Liver (tissue), 9 donors: ENCODE measurements around the gene KRTAP5-6. TPM values are rescaled to one million over a fixed set of nuclear protein-coding genes. Genes with fewer than 3 reads are reported as not detected.

Experiments used
- DNase-seq: peaks from one replicate; pipeline ENCODE4 v3.0.0-alpha.2; 2017; ENCODE audit warnings: low spot score
- H3K27ac ChIP-seq, 2 donors: one replicate each; pipeline ENCODE4 v1.7.0; 2013; ENCODE audit warnings: inconsistent platforms in 2 of 2, low read length in 2 of 2, control low read depth in 1 of 2, low read depth in 1 of 2, mild to moderate bottlenecking in 1 of 2
- H3K27me3 ChIP-seq, 4 donors: one replicate each; pipeline versions ENCODE4 v1.6.1 to v1.7.0; 2013; ENCODE audit warnings: low read length in 3 of 4, inconsistent platforms in 1 of 4, mild to moderate bottlenecking in 1 of 4, moderate library complexity in 1 of 4; ENCODE audit not compliant: control insufficient read depth in 4 of 4, insufficient read depth in 4 of 4
- H3K36me3 ChIP-seq, 4 donors: one replicate each; pipeline versions ENCODE4 v1.6.1 to v1.7.0; 2013; ENCODE audit warnings: low read length in 3 of 4, mild to moderate bottlenecking in 3 of 4, low read depth in 1 of 4, moderate library complexity in 1 of 4; ENCODE audit not compliant: control insufficient read depth in 4 of 4, insufficient read depth in 3 of 4
- H3K4me1 ChIP-seq, 4 donors: one replicate each; pipeline versions ENCODE4 v1.6.1 to v1.7.0; 2013; ENCODE audit warnings: low read length in 3 of 4, mild to moderate bottlenecking in 3 of 4, moderate library complexity in 1 of 4; ENCODE audit not compliant: control insufficient read depth in 4 of 4, insufficient read depth in 4 of 4
- H3K4me3 ChIP-seq, 3 donors: one replicate each; pipeline versions ENCODE4 v1.6.1 to v1.7.0; 2013; ENCODE audit warnings: low read length in 3 of 3, control low read depth in 1 of 3, low read depth in 1 of 3, mild to moderate bottlenecking in 1 of 3
- H3K9ac ChIP-seq, 2 donors: one replicate each; pipeline ENCODE4 v1.7.0; 2013; ENCODE audit warnings: low read length in 2 of 2, mild to moderate bottlenecking in 2 of 2, moderate library complexity in 2 of 2, control low read depth in 1 of 2, low read depth in 1 of 2
- H3K9me3 ChIP-seq, 4 donors: one replicate each; pipeline versions ENCODE4 v1.6.1 to v1.7.0; 2013; ENCODE audit warnings: low read length in 3 of 4; ENCODE audit not compliant: control insufficient read depth in 4 of 4
- ATF3 ChIP-seq: IDR thresholded peaks from 2 replicates; pipeline ENCODE4 v1.6.1; 2016; ENCODE audit warnings: antibody characterized with exemption
- CTCF ChIP-seq: fragments of 150-350 bp; IDR thresholded peaks from 2 replicates; pipeline ENCODE4 v1.5.1; 2017; ENCODE audit warnings: improper control_type of control experiment, low read depth, low read length; ENCODE audit not compliant: missing input control
- EGR1 ChIP-seq, 2 donors: IDR thresholded peaks; 2 replicates each; pipeline ENCODE4 v1.6.1; 2016 to 2018; ENCODE audit warnings: antibody characterized with exemption in 2 of 2, low read depth in 2 of 2
- FOXA2 ChIP-seq: IDR thresholded peaks from 2 replicates; pipeline ENCODE4 v1.6.1; 2016; ENCODE audit warnings: antibody characterized with exemption
- GABPA ChIP-seq, 2 donors: IDR thresholded peaks in 1 of 2; conservative IDR thresholded peaks in 1 of 2; 2 replicates each; pipeline ENCODE4 v1.6.1; 2016; ENCODE audit warnings: antibody characterized with exemption in 2 of 2, mild to moderate bottlenecking in 1 of 2, moderate library complexity in 1 of 2
- JUND ChIP-seq, 2 donors: IDR thresholded peaks; 2 replicates each; pipeline ENCODE4 v1.6.1; 2016; ENCODE audit warnings: antibody characterized with exemption in 2 of 2
- MAX ChIP-seq: IDR thresholded peaks from 2 replicates; pipeline ENCODE4 v1.6.1; 2016; ENCODE audit warnings: antibody characterized with exemption
- NR2F2 ChIP-seq: IDR thresholded peaks from 2 replicates; pipeline ENCODE4 v1.6.1; 2016; ENCODE audit warnings: antibody characterized with exemption
- REST ChIP-seq: IDR thresholded peaks from 2 replicates; pipeline ENCODE4 v1.6.1; 2016; ENCODE audit warnings: antibody characterized with exemption, mild to moderate bottlenecking
- SP1 ChIP-seq: IDR thresholded peaks from 2 replicates; pipeline ENCODE4 v1.6.1; 2018; ENCODE audit warnings: antibody characterized with exemption, mild to moderate bottlenecking
- YY1 ChIP-seq: IDR thresholded peaks from 2 replicates; pipeline ENCODE4 v1.6.1; 2016; ENCODE audit warnings: antibody characterized with exemption, mild to moderate bottlenecking
- ZBTB33 ChIP-seq: IDR thresholded peaks from 2 replicates; pipeline ENCODE4 v1.6.1; 2016; ENCODE audit warnings: antibody characterized with exemption
- WGBS: extraction: QIAGEN DNeasy Blood & Tissue Kit; methylation state at CpG from one replicate; pipeline ENCODE4 v1.1.7; 2013; 5-methylcytosine and 5-hydroxymethylcytosine counted together
- polyA plus RNA-seq, 2 donors: library from polyadenylated mRNA; stranded (reverse) in 1 of 2; unstranded in 1 of 2; fragments of 200-250 nt in 1 of 2; fragments of >200 nt in 1 of 2; fragmentation: Nextera tagmentation in 1 of 2; extraction: Ambion mirVana in 1 of 2; gene quantifications; one replicate each; pipeline versions ENCODE4 v1.2.1 to v1.2.3, GENCODE V29; 2013 to 2015
- total RNA-seq, 2 donors: library from RNA; depleted of rRNA; stranded (reverse); fragments of >200 nt; gene quantifications; one replicate each; pipeline ENCODE4 v1.2.3, GENCODE V29; 2014
- donor health status: healthy.
- donor health status: healthy.
- donor health status: healthy.
- donor health status: healthy.
- donor health status: healthy.

The KRTAP5-6 gene
- total and polyA plus RNA-seq, 4 donors = 0.84 to 1.2 TPM; not detected in 2

GRCh38 chr11:1665313-1665712, 31.7 kb upstream of the KRTAP5-6 start (continued):
- no peak for TF ChIP-seq CTCF
- TF ChIP-seq NR2F2 = no peak
- no peak for TF ChIP-seq GABPA (IDR thresholded peaks at IDR 0.05 in 1 of 2, conservative IDR thresholded peaks at IDR 0.05 in 1 of 2)
- no peak for TF ChIP-seq EGR1 (IDR thresholded peaks at IDR 0.05; ENCODE audit: low read depth in 2 of 2)

GRCh38 chr11:1667121-1667850, 29.7 kb upstream of the KRTAP5-6 start:
- no peaks in the 10 kb centered on the region for H3K36me3 ChIP-seq
- H3K9ac ChIP-seq = peak overlapping the region; percentile 58 to 85
- peak overlapping the region; percentile 81 to 96 for H3K27ac ChIP-seq
- H3K4me3 ChIP-seq = peak overlapping the region; percentile 17 to 57 (median 22)
- H3K4me1 ChIP-seq = peaks cover 6 to 31% (median 22%) of the 10 kb centered on the region in 4 donors
- TF ChIP-seq SP1 (no peak), REST (no peak), CTCF (no peak), ATF3 (no peak), EGR1 (IDR thresholded peaks at IDR 0.05; ENCODE audit: low read depth in 2 of 2) (no peak), FOXA2 (no peak)
- H3K9me3 ChIP-seq = no peaks in the 10 kb centered on the region
- WGBS = 33% methylated on average over 24 of the region's 24 CpGs
- no peak for DNase-seq
- no peaks in the 10 kb centered on the region for H3K27me3 ChIP-seq

GRCh38 chr11:1667906-1668305, 29.1 kb upstream of the KRTAP5-6 start:
- H3K9ac ChIP-seq = peak overlapping the region; percentile 58 to 85
- WGBS = 22% methylated on average over 16 of the region's 16 CpGs
- H3K36me3 ChIP-seq = no peaks in the 10 kb centered on the region
- no peaks in the 10 kb centered on the region for H3K27me3 ChIP-seq
- peak overlapping the region; percentile 81 to 96 for H3K27ac ChIP-seq
- DNase-seq = no peak
- peaks cover 6 to 37% (median 26%) of the 10 kb centered on the region in 4 donors for H3K4me1 ChIP-seq
- H3K9me3 ChIP-seq = no peaks in the 10 kb centered on the region
- peak overlapping the region in 1 of 3 donors; percentile 22 for H3K4me3 ChIP-seq
- peak; percentile 37 for TF ChIP-seq FOXA2
- TF ChIP-seq EGR1 (IDR thresholded peaks at IDR 0.05; ENCODE audit: low read depth in 2 of 2) = peak; percentile 63 to 69
- TF ChIP-seq GABPA (IDR thresholded peaks at IDR 0.05 in 1 of 2, conservative IDR thresholded peaks at IDR 0.05 in 1 of 2) = no peak
- TF ChIP-seq YY1 = no peak
- no peak for TF ChIP-seq ATF3
- TF ChIP-seq REST = peak; percentile 27
- TF ChIP-seq MAX = peak; percentile 79
- TF ChIP-seq JUND (IDR thresholded peaks at IDR 0.05) = no peak
- TF ChIP-seq ZBTB33 = no peak
- TF ChIP-seq SP1 = peak; percentile 77
